MM.1S (cell line): ENCODE measurements around the gene ZNF219.

Experiments used
- DNase-seq: peaks from one replicate; pipeline ENCODE4 v3.0.0-alpha.2; 2015
- H2AFZ ChIP-seq: fragments of 300-600 bp; sonication (generic); 2 replicates; pipeline ENCODE4 v1.6.0; 2016; ENCODE audit warnings: antibody characterized with exemption, low read length
- H3F3A ChIP-seq: fragments of 300-600 bp; sonication (generic); 2 replicates; pipeline ENCODE4 v1.6.1; 2016; ENCODE audit warnings: mild to moderate bottlenecking, antibody characterized with exemption, low read length, moderate library complexity, mixed read lengths; ENCODE audit not compliant: insufficient read depth
- H3K27ac ChIP-seq: fragments of 300-600 bp; sonication (generic); 2 replicates; pipeline ENCODE4 v1.5.1; 2016; ENCODE audit warnings: mild to moderate bottlenecking, low read length
- H3K27me3 ChIP-seq: fragments of 300-600 bp; sonication (generic); replicated peaks from 2 replicates; pipeline ENCODE4 v1.6.0; 2016; ENCODE audit warnings: low read length; ENCODE audit not compliant: insufficient read depth
- H3K36me3 ChIP-seq: fragments of 300-600 bp; sonication (generic); replicated peaks from 2 replicates; pipeline ENCODE4 v1.6.1; 2016; ENCODE audit warnings: mild to moderate bottlenecking, low read length, mixed read lengths; ENCODE audit not compliant: insufficient read depth
- H3K4me1 ChIP-seq: fragments of 300-600 bp; sonication (generic); 2 replicates; pipeline ENCODE4 v1.6.1; 2016; ENCODE audit warnings: low read length, mixed read lengths
- H3K4me2 ChIP-seq: fragments of 300-600 bp; sonication (generic); 2 replicates; pipeline ENCODE4 v1.6.0; 2016; ENCODE audit warnings: low read depth, low read length
- H3K4me3 ChIP-seq: fragments of 300-600 bp; sonication (generic); 2 replicates; pipeline ENCODE4 v1.5.1; 2016; ENCODE audit warnings: low read length, mixed read lengths
- H3K79me2 ChIP-seq: fragments of 300-600 bp; sonication (generic); 2 replicates; pipeline ENCODE4 v1.6.1; 2016; ENCODE audit warnings: mixed run types, low read length, mixed read lengths
- H3K9ac ChIP-seq: fragments of 300-600 bp; sonication (generic); 2 replicates; pipeline ENCODE4 v1.6.1; 2016; ENCODE audit warnings: low read length, mixed read lengths
- H3K9me2 ChIP-seq: fragments of 300-600 bp; sonication (generic); replicated peaks from 2 replicates; pipeline ENCODE4 v1.6.1; 2016; ENCODE audit warnings: mild to moderate bottlenecking, low read length, mixed read lengths; ENCODE audit not compliant: insufficient read depth
- H3K9me3 ChIP-seq: fragments of 300-600 bp; sonication (generic); replicated peaks from 2 replicates; pipeline ENCODE4 v1.6.1; 2016; ENCODE audit warnings: mild to moderate bottlenecking, low read length, mixed read lengths; ENCODE audit not compliant: insufficient read depth
- H4K20me1 ChIP-seq: fragments of 300-600 bp; sonication (generic); 2 replicates; pipeline ENCODE4 v1.6.1; 2016; ENCODE audit warnings: mild to moderate bottlenecking, low read length, moderate library complexity, mixed read lengths; ENCODE audit not compliant: insufficient read depth
- CTCF ChIP-seq: fragments of 300-600 bp; sonication (generic); IDR thresholded peaks from 2 replicates; pipeline ENCODE4 v1.5.1; 2016; ENCODE audit warnings: antibody characterized with exemption, low read length, mixed read lengths
- EZH2 ChIP-seq: fragments of 300-600 bp; sonication (generic); optimal IDR thresholded peaks from 2 replicates; pipeline ENCODE3; 2017; ENCODE audit warnings: low read depth, mild to moderate bottlenecking, antibody characterized with exemption, low read length, mixed read lengths
- EZH2phosphoT487 ChIP-seq: fragments of 300-600 bp; sonication (generic); IDR thresholded peaks from 2 replicates; pipeline ENCODE4 v1.6.1; 2018; ENCODE audit warnings: antibody characterized with exemption, low read length

The ZNF219 gene

GRCh38 chr14:21084998-21085853 lies 13.2 kb downstream of the ZNF219 start:
- no peaks in the 10 kb centered on the region for H3K9me2 ChIP-seq
- H3K4me1 ChIP-seq = no peaks in the 10 kb centered on the region
- H3K9ac ChIP-seq = no peak overlapping the region
- DNase-seq = no peak
- H3K27me3 ChIP-seq = no peaks in the 10 kb centered on the region
- H3F3A ChIP-seq = no peaks in the 10 kb centered on the region
- no peak overlapping the region for H3K4me3 ChIP-seq
- H3K36me3 ChIP-seq = no peaks in the 10 kb centered on the region
- H4K20me1 ChIP-seq = no peaks in the 10 kb centered on the region
- H3K27ac ChIP-seq = no peak overlapping the region
- H3K4me2 ChIP-seq = no peak overlapping the region
- no peaks in the 10 kb centered on the region for H3K9me3 ChIP-seq
- TF ChIP-seq EZH2phosphoT487 (no peak), EZH2 (no peak), CTCF (no peak)
- no peak overlapping the region for H2AFZ ChIP-seq
- H3K79me2 ChIP-seq = no peaks in the 10 kb centered on the region

- Histone ChIP-seq H3K4me2 (no peak overlapping the region), H3K9ac (no peak overlapping the region), H3K27me3 (no peaks in the 10 kb centered on the region), H3K27ac (no peak overlapping the region), H3K79me2 (no peaks in the 10 kb centered on the region), H3K9me2 (no peaks in the 10 kb centered on the region), H3K4me1 (no peaks in the 10 kb centered on the region), H3K9me3 (no peaks in the 10 kb centered on the region), H3F3A (no peaks in the 10 kb centered on the region), H3K36me3 (no peaks in the 10 kb centered on the region), H3K4me3 (no peak overlapping the region), H2AFZ (no peak overlapping the region), H4K20me1 (no peaks in the 10 kb centered on the region)
- TF ChIP-seq CTCF = no peak
- TF ChIP-seq EZH2phosphoT487 = no peak
- TF ChIP-seq EZH2 = no peak
- DNase-seq = no peak
These were observed 14.1 kb downstream of the ZNF219 start for GRCh38 chr14:21084396-21084795.

GRCh38 chr14:21083565-21084325 lies 14.7 kb downstream of the ZNF219 start:
- no peak for DNase-seq
- Histone ChIP-seq H3K27ac (no peak overlapping the region), H3K9me2 (no peaks in the 10 kb centered on the region), H3K4me1 (no peaks in the 10 kb centered on the region), H3K9ac (no peak overlapping the region), H3F3A (no peaks in the 10 kb centered on the region), H3K4me3 (no peak overlapping the region), H3K9me3 (no peaks in the 10 kb centered on the region), H3K27me3 (no peaks in the 10 kb centered on the region), H2AFZ (no peak overlapping the region), H4K20me1 (no peaks in the 10 kb centered on the region), H3K36me3 (no peaks in the 10 kb centered on the region), H3K4me2 (no peak overlapping the region), H3K79me2 (no peaks in the 10 kb centered on the region)
- no peak for TF ChIP-seq EZH2
- TF ChIP-seq EZH2phosphoT487 = no peak
- TF ChIP-seq CTCF = no peak
